GM23248 (cell line): Measurements from ENCODE around the gene SPATS2L. TPM values are rescaled to one million over a fixed set of nuclear protein-coding genes. Genes with fewer than 3 reads are reported as not detected.
A peak's percentile ranks its signal among the peaks of the same experiment; 100 is the strongest.

ENCODE experiments used
- DNase-seq: peaks from one replicate; pipeline ENCODE4 v3.0.0-alpha.2; 2015
- H2AFZ ChIP-seq: fragments of 200-600 bp; sonication (generic); 2 replicates; pipeline ENCODE4 v1.6.1; 2016; ENCODE audit warnings: antibody characterized with exemption
- H3F3A ChIP-seq: fragments of 200-600 bp; sonication (generic); 2 replicates; pipeline ENCODE4 v1.6.1; 2016; ENCODE audit warnings: mild to moderate bottlenecking, antibody characterized with exemption, mixed run types; ENCODE audit not compliant: insufficient read depth
- H3K27ac ChIP-seq: fragments of 200-600 bp; sonication (generic); 2 replicates; pipeline ENCODE4 v1.5.1; 2016; ENCODE audit warnings: mild to moderate bottlenecking
- H3K27me3 ChIP-seq: fragments of 200-600 bp; sonication (generic); replicated peaks from 2 replicates; pipeline ENCODE4 v1.6.1; 2016; ENCODE audit warnings: mild to moderate bottlenecking; ENCODE audit not compliant: insufficient read depth
- H3K36me3 ChIP-seq: fragments of 200-600 bp; sonication (generic); 2 replicates; pipeline ENCODE4 v1.6.1; 2016; ENCODE audit warnings: low read depth, mild to moderate bottlenecking
- H3K4me1 ChIP-seq: fragments of 200-600 bp; sonication (generic); 2 replicates; pipeline ENCODE4 v1.6.1; 2016; ENCODE audit warnings: mild to moderate bottlenecking; ENCODE audit not compliant: insufficient read depth
- H3K4me2 ChIP-seq: fragments of 200-600 bp; sonication (generic); one replicate; pipeline ENCODE4 v1.6.1; 2016; ENCODE audit warnings: mild to moderate bottlenecking; ENCODE audit not compliant: unreplicated experiment
- H3K4me3 ChIP-seq: fragments of 200-600 bp; sonication (generic); 2 replicates; pipeline ENCODE4 v1.5.1; 2016; ENCODE audit warnings: mild to moderate bottlenecking
- H3K79me2 ChIP-seq: fragments of 200-600 bp; sonication (generic); 2 replicates; pipeline ENCODE4 v1.6.1; 2016; ENCODE audit warnings: mild to moderate bottlenecking; ENCODE audit not compliant: insufficient read depth
- H3K9ac ChIP-seq: fragments of 200-600 bp; sonication (generic); 2 replicates; pipeline ENCODE4 v1.6.1; 2016; ENCODE audit warnings: mild to moderate bottlenecking
- H3K9me2 ChIP-seq: fragments of 200-600 bp; sonication (generic); 2 replicates; pipeline ENCODE4 v1.6.1; 2016; ENCODE audit warnings: mixed run types, mild to moderate bottlenecking, moderate library complexity; ENCODE audit not compliant: insufficient read depth
- H3K9me3 ChIP-seq: fragments of 200-600 bp; sonication (generic); one replicate; pipeline ENCODE4 v1.6.1; 2017; ENCODE audit warnings: low read depth
- H4K20me1 ChIP-seq: fragments of 200-600 bp; sonication (generic); 2 replicates; pipeline ENCODE4 v1.6.0; 2016; ENCODE audit not compliant: insufficient read depth
- EZH2 ChIP-seq: fragments of 200-600 bp; sonication (generic); IDR thresholded peaks from 2 replicates; pipeline ENCODE4 v1.6.1; 2018; ENCODE audit warnings: antibody characterized with exemption, mild to moderate bottlenecking; ENCODE audit not compliant: insufficient read depth, poor library complexity, severe bottlenecking
- EZH2phosphoT487 ChIP-seq: fragments of 200-600 bp; sonication (generic); IDR thresholded peaks from 2 replicates; pipeline ENCODE4 v1.6.1; 2018; ENCODE audit warnings: antibody characterized with exemption, moderate library complexity, mild to moderate bottlenecking, low read depth; ENCODE audit not compliant: insufficient read depth
- WGBS, 2 experiments: methylation state at CpG; one replicate each; pipeline ENCODE4 v1.1.6; 2015 to 2017; ENCODE audit warnings: low lambda C conversion rate in 2 of 2, low coverage in 1 of 2; ENCODE audit errors: missing lambda C conversion rate in 2 of 2; 5-methylcytosine and 5-hydroxymethylcytosine counted together
- in situ Hi-C: fragments of 300-500 bp; cut with MboI; formaldehyde crosslinking; loops from 2 replicates; pipeline ENCODE4 v1.15.0; 2020
- polyA plus RNA-seq: library from polyadenylated mRNA; unstranded; fragments of >200 nt; fragmentation: Nextera tagmentation; extraction: Ambion mirVana; gene quantifications from 2 replicates; pipeline ENCODE4 v1.2.1, GENCODE V29; 2016
- total RNA-seq: library from RNA; depleted of rRNA; stranded (reverse); fragments of >200 nt; shearing (Covaris generic); gene quantifications from 2 replicates; pipeline ENCODE4 v1.2.3, GENCODE V29; 2014

Gene SPATS2L
- total and polyA plus RNA-seq, 2 experiments from 2014 or later = 78.3 to 128 TPM

DNA sequence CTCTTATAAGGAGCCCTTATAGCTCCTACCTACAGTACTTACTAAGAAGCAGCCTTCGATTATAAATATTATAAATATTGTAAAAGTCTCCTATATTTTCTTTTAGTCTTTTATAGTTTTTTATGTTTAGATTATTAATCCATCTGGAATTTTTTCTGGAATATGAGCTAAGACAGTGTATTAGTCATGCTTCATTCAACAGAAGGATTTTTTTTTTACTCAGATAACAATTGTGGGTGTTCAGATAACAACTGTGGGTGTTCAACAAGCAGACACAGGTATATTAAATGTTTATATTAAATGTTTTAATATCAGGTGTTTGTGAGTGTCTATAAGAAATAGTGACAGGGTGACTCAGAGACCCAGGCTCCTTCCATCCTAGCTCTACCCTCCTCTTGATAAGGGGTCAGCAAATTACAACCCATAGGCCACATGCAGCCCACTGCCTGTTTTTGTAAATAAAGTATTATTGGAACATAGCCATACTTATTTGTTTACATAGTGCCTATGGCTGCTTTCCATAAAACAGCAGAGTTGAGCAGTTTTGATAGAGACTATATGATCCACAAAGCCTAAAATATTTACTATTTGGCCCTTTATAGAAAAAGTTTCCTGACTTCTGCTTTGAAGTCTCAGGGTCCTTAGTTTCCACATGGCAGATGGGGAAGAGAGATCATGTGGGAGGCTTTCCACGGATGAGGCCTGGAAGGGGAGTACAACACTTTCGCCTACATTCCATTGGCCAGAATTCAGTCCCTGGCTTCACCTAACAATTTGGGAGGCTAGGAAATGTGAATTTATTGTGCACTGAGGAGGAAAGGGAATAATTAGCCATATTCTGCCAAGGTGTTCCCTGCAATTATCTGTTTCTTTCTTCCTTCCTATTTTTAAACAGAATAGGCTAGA is 4.3 kb upstream of the SPATS2L start:
- Histone ChIP-seq H3K27ac (no peak overlapping the region), H3K79me2 (peaks cover 1% of the 10 kb centered on the region), H3K27me3 (no peaks in the 10 kb centered on the region), H3K4me1 (peaks cover 22% of the 10 kb centered on the region), H2AFZ (no peak overlapping the region), H4K20me1 (no peaks in the 10 kb centered on the region), H3K9me2 (no peaks in the 10 kb centered on the region), H3K4me2 (no peak overlapping the region), H3F3A (peaks cover 10% of the 10 kb centered on the region), H3K9me3 (no peaks in the 10 kb centered on the region), H3K9ac (no peak overlapping the region), H3K36me3 (no peaks in the 10 kb centered on the region), H3K4me3 (no peak overlapping the region)
- WGBS, 2 experiments = 87 to 89% methylated on average over 3 of the region's 3 CpGs
- DNase-seq = peak; percentile 61
- TF ChIP-seq EZH2 (no peak), EZH2phosphoT487 (no peak)
- in situ Hi-C loops = loop anchor here (10.0 kb wide), 1 partner anchor 307 kb away; no protein-coding TSS in a partner anchor

DNA sequence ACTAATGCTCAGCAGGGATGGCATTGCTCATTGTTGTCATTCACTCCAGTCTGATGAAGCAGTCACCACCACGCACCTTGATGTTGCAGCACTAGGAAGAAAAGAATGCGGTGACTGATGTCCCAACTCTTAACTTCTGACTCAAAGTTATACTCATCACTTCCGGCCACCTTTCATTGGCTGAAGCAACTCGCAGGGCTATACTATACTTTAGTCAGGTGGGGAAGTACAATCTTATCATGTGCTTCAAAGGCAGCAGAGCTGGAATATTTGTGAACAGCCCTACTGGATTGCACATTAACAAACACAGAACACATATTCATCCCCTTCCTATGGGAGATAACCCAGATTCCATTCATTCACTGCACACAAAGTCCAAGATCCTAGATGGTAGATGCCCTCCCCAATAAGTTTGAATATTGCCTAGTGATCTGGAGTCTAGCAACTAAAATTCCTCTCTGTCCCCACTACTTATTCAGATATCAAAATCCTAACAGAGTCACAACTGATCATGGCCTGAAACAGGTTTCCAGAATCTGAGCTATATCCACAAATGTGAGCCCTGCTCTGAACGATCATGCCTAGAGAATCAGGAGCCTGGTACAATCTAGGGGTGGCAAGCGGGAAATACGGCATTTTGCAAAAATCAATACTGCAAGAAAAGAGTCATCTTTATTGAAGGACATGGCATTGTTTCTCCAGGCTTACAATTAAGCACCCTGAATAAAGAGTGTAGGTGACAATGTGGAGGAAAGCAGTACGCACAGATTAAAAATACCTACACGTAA is 3.4 kb upstream of the SPATS2L start:
- Histone ChIP-seq H3K36me3 (no peaks in the 10 kb centered on the region), H3K9ac (no peak overlapping the region), H2AFZ (no peak overlapping the region), H3K27ac (no peak overlapping the region), H3F3A (peaks cover 17% of the 10 kb centered on the region), H3K9me3 (no peaks in the 10 kb centered on the region), H3K27me3 (no peaks in the 10 kb centered on the region), H3K4me3 (no peak overlapping the region), H3K4me1 (peaks cover 22% of the 10 kb centered on the region), H3K4me2 (no peak overlapping the region), H4K20me1 (no peaks in the 10 kb centered on the region), H3K79me2 (peaks cover 10% of the 10 kb centered on the region), H3K9me2 (no peaks in the 10 kb centered on the region)
- in situ Hi-C loops = loop anchor here (10.0 kb wide), 1 partner anchor 308 kb away; no protein-coding TSS in a partner anchor
- WGBS, 2 experiments = 69 to 75% methylated on average over 9 of the region's 9 CpGs
- TF ChIP-seq EZH2phosphoT487 (no peak), EZH2 (no peak)
- peak; percentile 80 for DNase-seq

- Histone ChIP-seq H3F3A (peaks cover 40% of the 10 kb centered on the region), H3K9me2 (no peaks in the 10 kb centered on the region), H3K36me3 (no peaks in the 10 kb centered on the region), H2AFZ (peak overlapping the region; percentile 94), H4K20me1 (no peaks in the 10 kb centered on the region), H3K79me2 (peaks cover 37% of the 10 kb centered on the region), H3K4me3 (peak overlapping the region; percentile 92), H3K9ac (peak overlapping the region; percentile 89), H3K4me2 (peak overlapping the region; percentile 85), H3K27me3 (no peaks in the 10 kb centered on the region), H3K4me1 (peaks cover 43% of the 10 kb centered on the region), H3K27ac (peak overlapping the region; percentile 90), H3K9me3 (no peaks in the 10 kb centered on the region)
- 0 to 2% methylated on average over 14 of the region's 14 CpGs for WGBS, 2 experiments
- in situ Hi-C loops = loop anchor here (10.0 kb wide), 1 partner anchor 311 kb away; no protein-coding TSS in a partner anchor
- TF ChIP-seq EZH2phosphoT487 (no peak), EZH2 (no peak)
- peak; percentile 75 for DNase-seq
Measured at GRCh38 chr2:200305797-200306195, 697 bp upstream of the SPATS2L start.

DNA sequence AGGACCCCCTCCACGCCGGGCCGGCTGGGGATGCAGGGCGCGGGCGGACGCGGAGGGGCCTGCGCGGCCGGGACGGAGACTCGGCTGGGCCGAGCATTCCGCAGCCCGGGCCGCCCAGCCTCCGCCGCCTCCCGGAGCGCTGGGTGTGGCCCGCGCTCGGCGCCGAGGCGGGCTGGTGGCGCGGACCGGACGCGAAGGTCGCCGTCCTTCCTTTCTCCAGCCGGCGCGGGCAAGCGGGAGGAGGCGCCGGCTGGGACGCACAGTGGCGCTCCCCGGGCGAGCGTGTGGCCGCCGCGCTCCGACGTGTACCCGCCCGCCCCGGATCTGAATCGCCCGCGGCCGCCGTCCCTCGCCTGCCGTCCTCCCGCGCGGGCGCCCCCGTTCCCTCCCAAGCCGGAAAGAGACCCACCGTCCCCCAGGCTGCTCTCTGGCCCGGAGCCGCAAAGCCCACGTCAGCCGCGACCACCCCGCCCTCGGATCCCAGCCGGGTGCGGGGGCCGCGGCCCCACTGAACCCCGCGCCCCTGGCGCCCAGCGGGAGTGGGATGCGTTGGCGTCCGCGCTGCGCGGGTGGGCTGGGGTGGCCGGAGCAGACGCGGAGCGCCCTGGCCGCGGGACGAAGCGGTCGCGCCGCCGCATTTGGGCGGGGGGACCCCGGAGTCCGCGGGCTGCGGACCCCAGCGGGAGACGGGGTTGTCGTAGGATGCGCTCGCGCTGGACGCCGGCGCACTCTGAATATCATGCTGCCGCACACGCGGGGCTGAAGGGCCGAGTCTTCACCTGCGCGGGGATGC is 634 bp downstream of the SPATS2L start:
- in situ Hi-C loops = loop anchor here (10.0 kb wide), 1 partner anchor 312 kb away; no protein-coding TSS in a partner anchor
- no peaks in the 10 kb centered on the region for H3K27me3 ChIP-seq
- H3K4me1 ChIP-seq = peaks cover 45% of the 10 kb centered on the region
- no peaks in the 10 kb centered on the region for H3K9me3 ChIP-seq
- peaks cover 50% of the 10 kb centered on the region for H3K79me2 ChIP-seq
- peak overlapping the region; percentile 54 for H2AFZ ChIP-seq
- WGBS, 2 experiments = 0 to 1% methylated on average over 29 to 35 of the region's 120 CpGs
- DNase-seq = peak; percentile 79
- TF ChIP-seq EZH2 (no peak), EZH2phosphoT487 (no peak)
- peaks cover 50% of the 10 kb centered on the region for H3F3A ChIP-seq
- H3K9me2 ChIP-seq = no peaks in the 10 kb centered on the region
- peak overlapping the region; percentile 83 for H3K4me2 ChIP-seq
- H3K4me3 ChIP-seq = peak overlapping the region; percentile 92
- no peaks in the 10 kb centered on the region for H3K36me3 ChIP-seq
- H3K27ac ChIP-seq = peak overlapping the region; percentile 90
- no peaks in the 10 kb centered on the region for H4K20me1 ChIP-seq
- peak overlapping the region; percentile 89 for H3K9ac ChIP-seq
